Neural progenitor cell (in vitro differentiated cells): Measurements from ENCODE around the gene RBM6.

Experiments
- EZH2 ChIP-seq: fragments of 200-600 bp; sonication (generic); IDR thresholded peaks from 2 replicates; pipeline ENCODE4 v1.6.1; 2017; ENCODE audit warnings: antibody characterized with exemption, mild to moderate bottlenecking, moderate library complexity
- TF ChIP-seq, protein P1 (sequence below): fragments of 200-600 bp; sonication (generic); IDR thresholded peaks from 2 replicates; pipeline ENCODE4 v1.5.1; 2017; ENCODE audit warnings: antibody characterized with exemption, mild to moderate bottlenecking

DNA sequence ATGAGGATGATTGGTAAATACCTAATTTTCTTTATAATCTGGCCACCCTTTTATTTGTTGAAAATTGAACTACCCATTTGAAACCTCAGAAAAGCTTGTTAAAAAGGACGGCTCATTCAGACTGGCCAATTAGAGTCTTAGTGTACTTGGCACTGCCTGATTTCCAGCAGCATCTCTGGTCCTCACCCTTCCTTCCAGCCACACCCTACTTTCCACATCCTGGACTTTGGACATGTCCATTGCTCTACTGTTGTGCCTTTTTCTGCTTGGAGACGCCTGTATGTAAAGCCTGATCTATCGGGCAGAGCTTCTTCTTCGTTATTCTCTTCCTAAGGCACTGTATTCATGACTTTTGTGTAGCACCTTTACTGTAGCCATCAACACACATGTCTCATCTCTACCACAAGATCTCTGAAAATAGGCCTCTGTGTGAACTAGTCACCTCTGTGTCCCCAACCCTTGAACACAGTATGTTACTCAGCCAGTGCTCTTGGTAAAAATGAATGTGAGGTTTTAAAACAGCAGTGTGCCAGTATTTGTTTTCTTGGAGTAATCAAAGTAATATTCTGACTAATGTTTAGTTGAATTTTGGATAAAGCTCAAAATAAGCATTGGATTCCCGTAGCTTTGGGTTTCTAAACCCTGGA, 155.5 kb downstream of the RBM6 start:
- TF ChIP-seq, protein P1, sequence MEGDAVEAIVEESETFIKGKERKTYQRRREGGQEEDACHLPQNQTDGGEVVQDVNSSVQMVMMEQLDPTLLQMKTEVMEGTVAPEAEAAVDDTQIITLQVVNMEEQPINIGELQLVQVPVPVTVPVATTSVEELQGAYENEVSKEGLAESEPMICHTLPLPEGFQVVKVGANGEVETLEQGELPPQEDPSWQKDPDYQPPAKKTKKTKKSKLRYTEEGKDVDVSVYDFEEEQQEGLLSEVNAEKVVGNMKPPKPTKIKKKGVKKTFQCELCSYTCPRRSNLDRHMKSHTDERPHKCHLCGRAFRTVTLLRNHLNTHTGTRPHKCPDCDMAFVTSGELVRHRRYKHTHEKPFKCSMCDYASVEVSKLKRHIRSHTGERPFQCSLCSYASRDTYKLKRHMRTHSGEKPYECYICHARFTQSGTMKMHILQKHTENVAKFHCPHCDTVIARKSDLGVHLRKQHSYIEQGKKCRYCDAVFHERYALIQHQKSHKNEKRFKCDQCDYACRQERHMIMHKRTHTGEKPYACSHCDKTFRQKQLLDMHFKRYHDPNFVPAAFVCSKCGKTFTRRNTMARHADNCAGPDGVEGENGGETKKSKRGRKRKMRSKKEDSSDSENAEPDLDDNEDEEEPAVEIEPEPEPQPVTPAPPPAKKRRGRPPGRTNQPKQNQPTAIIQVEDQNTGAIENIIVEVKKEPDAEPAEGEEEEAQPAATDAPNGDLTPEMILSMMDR, result no peak
- no peak for TF ChIP-seq EZH2
